ENCODE measurements around the gene SPPL2A. TPM values are rescaled to one million over a fixed set of nuclear protein-coding genes. Genes with fewer than 3 reads are reported as not detected.

The SPPL2A gene
- total RNA-seq, 1 experiment from 2014 or later: 61.0 TPM

DNA sequence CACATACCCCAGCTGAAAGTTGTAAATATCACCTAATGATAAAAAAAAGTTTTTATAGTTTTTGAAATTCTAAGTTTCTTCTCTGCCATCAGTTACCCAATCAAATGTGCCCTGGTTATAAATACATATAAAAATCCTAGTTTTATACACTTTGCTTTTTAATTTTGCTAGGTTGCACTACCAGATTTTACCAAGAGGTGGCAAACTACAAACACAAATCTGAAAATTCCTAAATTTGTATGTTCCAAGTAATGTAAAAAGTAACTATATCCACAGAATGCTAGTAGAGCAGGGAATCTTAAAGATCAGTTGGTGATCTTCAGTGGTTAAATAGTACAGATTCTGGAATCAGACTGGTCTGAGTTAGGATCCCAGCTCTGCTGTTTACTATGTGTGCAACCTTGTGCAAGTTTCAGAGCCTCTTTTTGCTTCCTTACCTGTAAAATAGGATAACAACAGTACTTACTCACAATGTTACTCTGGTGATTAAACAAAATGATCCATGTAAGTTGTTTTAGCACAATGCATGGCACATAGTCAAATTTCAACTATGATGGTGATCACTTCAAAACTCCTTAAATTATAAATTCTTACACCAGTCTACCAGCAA, 89.9 kb downstream of the SPPL2A start:
- Histone ChIP-seq H3K27ac (ENCODE audit: low read depth, low read length) (no peak overlapping the region), H3K36me3 (ENCODE audit: control insufficient read depth in 1 of 2, insufficient read depth in 2 of 2, low read length in 2 of 2) (peaks cover 3% of the 10 kb centered on the region in 2 experiments; a peak in 1 of 4 replicates), H3K4me3 (replicated peaks in 1 of 2; ENCODE audit: low read depth in 1 of 2, low read length in 2 of 2) (no peak overlapping the region), H4K20me1 (ENCODE audit: insufficient read depth) (peaks cover 12% of the 10 kb centered on the region), H3K4me1 (ENCODE audit: control insufficient read depth in 1 of 2, insufficient read depth in 2 of 2, low read length in 2 of 2) (peaks cover 0 to 12% of the 10 kb centered on the region in 2 experiments; a peak in 2 of 4 replicates), H3K79me2 (ENCODE audit: insufficient read depth, low read length) (peaks cover 98% of the 10 kb centered on the region), H3K9me2 (ENCODE audit: insufficient read depth) (no peaks in the 10 kb centered on the region), H3K27me3 (ENCODE audit: insufficient read depth, low read length) (no peaks in the 10 kb centered on the region), H3K4me2 (ENCODE audit: low read length) (no peak overlapping the region), H3K9ac (ENCODE audit: low read length) (no peak overlapping the region), H2AFZ (ENCODE audit: low read depth, low read length, poor library complexity, severe bottlenecking) (no peak overlapping the region), H3K9me3 (ENCODE audit: control insufficient read depth in 1 of 2, insufficient read depth in 1 of 2, low read depth in 1 of 2, low read length in 2 of 2) (no peaks in the 10 kb centered on the region)
- BruUV-seq (replicated peaks): TSS peak; percentile 24
- peak; percentile 21 for DNase-seq (ENCODE audit: low read depth, low spot score)
- ChIA-PET CTCF (interaction anchor here (1.0 kb wide), 1 partner anchor 205 kb away, joined by 4 read pairs; no protein-coding TSS in a partner anchor), RAD21 (ENCODE audit: low non-redundant PET in 1 of 2, low total read pairs in 2 of 2, uncharacterized antibody in 2 of 2, unreplicated experiment in 2 of 2) (no interaction called here), POLR2A (no interaction called here)
- TF ChIP-seq, protein P1, sequence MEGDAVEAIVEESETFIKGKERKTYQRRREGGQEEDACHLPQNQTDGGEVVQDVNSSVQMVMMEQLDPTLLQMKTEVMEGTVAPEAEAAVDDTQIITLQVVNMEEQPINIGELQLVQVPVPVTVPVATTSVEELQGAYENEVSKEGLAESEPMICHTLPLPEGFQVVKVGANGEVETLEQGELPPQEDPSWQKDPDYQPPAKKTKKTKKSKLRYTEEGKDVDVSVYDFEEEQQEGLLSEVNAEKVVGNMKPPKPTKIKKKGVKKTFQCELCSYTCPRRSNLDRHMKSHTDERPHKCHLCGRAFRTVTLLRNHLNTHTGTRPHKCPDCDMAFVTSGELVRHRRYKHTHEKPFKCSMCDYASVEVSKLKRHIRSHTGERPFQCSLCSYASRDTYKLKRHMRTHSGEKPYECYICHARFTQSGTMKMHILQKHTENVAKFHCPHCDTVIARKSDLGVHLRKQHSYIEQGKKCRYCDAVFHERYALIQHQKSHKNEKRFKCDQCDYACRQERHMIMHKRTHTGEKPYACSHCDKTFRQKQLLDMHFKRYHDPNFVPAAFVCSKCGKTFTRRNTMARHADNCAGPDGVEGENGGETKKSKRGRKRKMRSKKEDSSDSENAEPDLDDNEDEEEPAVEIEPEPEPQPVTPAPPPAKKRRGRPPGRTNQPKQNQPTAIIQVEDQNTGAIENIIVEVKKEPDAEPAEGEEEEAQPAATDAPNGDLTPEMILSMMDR (IDR thresholded peaks at IDR 0.05 in 2 of 3, conservative IDR thresholded peaks at IDR 0.05 in 1 of 3; ENCODE audit: borderline replicate concordance in 1 of 3, insufficient read depth in 1 of 3, low read depth in 2 of 3, low read length in 2 of 3): peak; percentile 53 to 70 (median 64); a peak in 5 of 6 replicates
- TF ChIP-seq SRF (IDR thresholded peaks at IDR 0.05; ENCODE audit: low read depth): no peak
- TF ChIP-seq RAD21 (IDR thresholded peaks at IDR 0.05; ENCODE audit: low read depth): peak; percentile 74
- no peak for TF ChIP-seq TCF7L2 (IDR thresholded peaks at IDR 0.05; ENCODE audit: borderline replicate concordance, extremely low read depth, insufficient read depth, insufficient read length)
- no peak for TF ChIP-seq POLR2A (IDR thresholded peaks at IDR 0.05; ENCODE audit: borderline replicate concordance, extremely low read depth, insufficient read depth, insufficient read length)
- no peak for TF ChIP-seq SP1 (IDR thresholded peaks at IDR 0.05; ENCODE audit: low read depth)
- no peak for TF ChIP-seq SIN3A (IDR thresholded peaks at IDR 0.05; ENCODE audit: low read depth)
- no peak for TF ChIP-seq ZFX (IDR thresholded peaks at IDR 0.05)
- ATAC-seq: no peak
- intact Hi-C loops (cut with micrococcal nuclease): loop anchor here (1.0 to 2.0 kb wide), 2 partner anchors 201 to 233 kb away; partner anchors contain the start of gene AP4E1

Measured in HCT116 (cell line).